GM06990 (cell line): ENCODE measurements around the gene PRR3.
A peak's percentile ranks its signal among the peaks of the same experiment; 100 is the strongest.

Experiments used
- DNase-seq: peaks from one replicate; pipeline ENCODE4 v3.0.0-alpha.2; 2011; ENCODE audit not compliant: insufficient read length; ENCODE audit errors: extremely low read depth
- H3K27me3 ChIP-seq: replicated peaks from 2 replicates; pipeline ENCODE4 v1.6.0; 2011; ENCODE audit warnings: low read length; ENCODE audit not compliant: control insufficient read depth, insufficient read depth
- H3K36me3 ChIP-seq: 2 replicates; pipeline ENCODE4 v1.5.1; 2011; ENCODE audit warnings: low read length; ENCODE audit not compliant: control insufficient read depth, insufficient read depth
- H3K4me3 ChIP-seq: replicated peaks from 2 replicates; pipeline ENCODE4 v1.5.1; 2011; ENCODE audit warnings: low read depth, mild to moderate bottlenecking, control low read depth, low read length
- CTCF ChIP-seq: IDR thresholded peaks from 2 replicates; pipeline ENCODE4 v1.5.1; 2011; ENCODE audit warnings: low read length, control low read depth, mild to moderate bottlenecking, inconsistent platforms; ENCODE audit not compliant: insufficient read depth, poor library complexity, severe bottlenecking

The PRR3 gene

DNA sequence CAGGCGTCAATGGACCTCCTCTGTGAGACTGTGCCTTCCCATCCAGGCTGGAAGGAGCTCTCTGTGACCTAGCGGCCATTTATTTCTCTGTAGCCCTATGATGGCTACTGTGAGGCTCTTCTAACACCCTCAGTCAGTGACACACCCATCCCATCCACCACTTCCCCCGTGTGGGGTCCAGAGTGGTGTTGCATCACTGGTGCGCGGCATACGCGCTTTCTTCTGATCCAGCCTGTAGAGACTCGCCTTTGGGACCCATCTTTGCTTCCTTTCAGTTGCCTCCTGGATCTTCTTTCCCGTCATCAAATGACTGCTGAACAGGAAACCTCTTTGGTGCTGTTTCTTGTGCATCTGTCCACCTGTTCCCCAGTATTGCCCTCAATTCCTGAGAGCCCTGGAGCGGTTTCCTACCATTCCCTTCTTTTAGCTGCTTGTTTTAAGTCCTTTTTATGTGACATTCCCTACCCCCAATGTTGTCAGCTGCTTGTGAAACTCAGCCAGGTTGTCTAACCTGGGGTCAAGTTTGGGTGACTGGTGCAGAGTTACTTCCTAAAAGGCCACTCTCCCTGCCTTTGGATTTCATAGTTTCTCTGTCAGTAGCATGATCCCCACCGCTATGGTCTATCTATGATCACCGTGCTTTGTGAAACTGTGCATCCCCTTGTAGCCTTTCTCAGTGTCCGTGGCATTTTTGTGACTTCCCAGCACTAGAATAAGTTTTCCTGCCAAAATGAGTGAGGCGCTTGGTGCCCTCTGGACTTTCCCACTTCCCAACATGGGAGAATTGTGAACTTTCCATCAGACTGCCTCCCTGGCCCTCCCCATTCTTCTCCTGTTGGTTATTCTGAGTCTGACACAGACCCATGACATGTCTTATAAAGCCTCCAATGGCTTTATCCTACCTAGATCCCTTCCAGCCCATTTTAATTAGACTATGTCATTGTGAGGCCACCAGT is 5.7 kb downstream of the PRR3 start:
- DNase-seq = no peak
- no peak overlapping the region for H3K4me3 ChIP-seq
- H3K27me3 ChIP-seq = no peaks in the 10 kb centered on the region
- TF ChIP-seq CTCF = no peak
- H3K36me3 ChIP-seq = peaks cover 6% of the 10 kb centered on the region

DNA sequence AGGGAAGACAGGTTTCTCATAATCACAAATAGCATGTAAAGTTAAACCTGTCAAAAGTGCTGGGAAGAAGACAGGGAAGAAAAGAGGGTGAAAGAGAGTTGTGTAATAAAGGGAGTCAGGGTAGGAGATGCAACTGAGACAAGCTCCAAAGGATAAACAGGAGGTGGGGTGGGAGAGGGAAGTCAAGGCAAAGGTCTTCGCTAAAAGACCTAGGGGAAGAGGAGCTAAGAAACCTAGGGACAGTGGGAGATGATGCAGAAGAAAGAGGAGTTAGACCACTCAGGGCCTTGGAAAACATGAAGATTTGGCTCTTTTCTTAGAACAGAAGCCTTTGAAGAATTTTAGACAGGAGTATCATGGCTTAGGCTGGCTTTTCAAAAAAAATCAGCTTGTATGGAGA is 7.0 kb downstream of the PRR3 start:
- no peak for DNase-seq
- Histone ChIP-seq H3K27me3 (no peaks in the 10 kb centered on the region), H3K36me3 (peaks cover 6% of the 10 kb centered on the region), H3K4me3 (no peak overlapping the region)
- TF ChIP-seq CTCF = no peak

GRCh38 chr6:30565772-30566171 is 8.7 kb downstream of the PRR3 start:
- no peak for TF ChIP-seq CTCF
- H3K27me3 ChIP-seq = no peaks in the 10 kb centered on the region
- no peak overlapping the region for H3K4me3 ChIP-seq
- DNase-seq = no peak
- H3K36me3 ChIP-seq = peaks cover 6% of the 10 kb centered on the region

DNA sequence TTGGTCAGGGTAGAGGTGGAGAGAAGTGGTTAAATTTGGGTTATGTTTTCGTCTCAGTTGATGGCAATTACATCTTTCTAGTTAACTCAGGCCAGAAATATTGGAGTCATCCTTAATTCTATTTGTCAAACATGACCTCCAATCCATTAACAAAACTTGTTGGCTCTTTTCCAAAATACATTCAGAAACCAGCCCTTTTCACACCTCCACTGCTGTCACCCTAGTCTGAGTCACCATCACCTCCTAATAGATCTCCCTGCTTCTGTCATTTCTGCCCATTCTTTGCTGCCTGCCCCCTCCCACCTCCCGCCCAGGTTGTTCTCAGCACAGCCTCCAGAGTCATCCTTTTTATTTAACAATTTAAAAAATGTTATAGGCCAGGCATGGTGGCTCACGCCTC is 11.2 kb downstream of the PRR3 start:
- no peak for TF ChIP-seq CTCF
- no peak for DNase-seq
- no peaks in the 10 kb centered on the region for H3K27me3 ChIP-seq
- no peaks in the 10 kb centered on the region; the same call in 1 of the 2 replicates for H3K36me3 ChIP-seq
- H3K4me3 ChIP-seq = no peak overlapping the region

GRCh38 chr6:30570263-30570662 is 13.2 kb downstream of the PRR3 start:
- peaks cover 2% of the 10 kb centered on the region for H3K36me3 ChIP-seq
- no peak for DNase-seq
- no peaks in the 10 kb centered on the region for H3K27me3 ChIP-seq
- TF ChIP-seq CTCF = no peak
- peak overlapping the region; percentile 92 for H3K4me3 ChIP-seq
